PC-3 (cell line): ENCODE measurements around the gene RNU5B-1. TPM values are rescaled to one million over a fixed set of nuclear protein-coding genes. Genes with fewer than 3 reads are reported as not detected.

ENCODE experiments used
- ATAC-seq: fragments of 200-7000 bp; cut with Tn5 transposase; 2 replicates; pipeline ENCODE4 v1.9.1; 2020; ENCODE audit warnings: mild to moderate bottlenecking, moderate library complexity
- BruUV-seq: library from RNA; stranded (reverse); fragments of 400-500 nt; replicated peaks from 2 replicates; lab custom pipeline; 2021; lab: Mats Ljungman, UMichigan
- CTCF ChIA-PET: fragments of 300-600 bp; sonication (Branson Sonifier 250); formaldehyde crosslinking; loops from one replicate; lab custom pipeline; 2022; ENCODE audit warnings: antibody characterized with exemption; lab: Charles Lee
- POLR2A ChIA-PET: fragments of 300-600 bp; sonication (Branson Sonifier 250); formaldehyde crosslinking; loops from one replicate; lab custom pipeline; 2022; ENCODE audit warnings: antibody characterized with exemption; ENCODE audit not compliant: unreplicated experiment; lab: Charles Lee
- DNase-seq: peaks from one replicate; pipeline ENCODE4 v3.0.0-alpha.2; 2015
- H2AFZ ChIP-seq: fragments of 300-600 bp; sonication (generic); 2 replicates; pipeline ENCODE4 v1.6.0; 2016; ENCODE audit warnings: antibody characterized with exemption, low read length
- H3F3A ChIP-seq: fragments of 300-600 bp; sonication (generic); one replicate; pipeline ENCODE4 v1.6.0; 2017; ENCODE audit warnings: antibody characterized with exemption, low read length, control low read depth, mild to moderate bottlenecking; ENCODE audit not compliant: unreplicated experiment
- H3K27ac ChIP-seq: fragments of 300-600 bp; sonication (generic); 2 replicates; pipeline ENCODE4 v1.5.1; 2016; ENCODE audit warnings: mild to moderate bottlenecking, low read length
- H3K27me3 ChIP-seq: fragments of 300-600 bp; sonication (generic); 2 replicates; pipeline ENCODE4 v1.6.1; 2016; ENCODE audit warnings: low read length, mixed read lengths
- H3K36me3 ChIP-seq: fragments of 300-600 bp; sonication (generic); 2 replicates; pipeline ENCODE4 v1.6.1; 2016; ENCODE audit warnings: low read depth, mixed run types, low read length, mixed read lengths
- H3K4me1 ChIP-seq: fragments of 300-600 bp; sonication (generic); 2 replicates; pipeline ENCODE4 v1.5.1; 2016; ENCODE audit warnings: low read length; ENCODE audit not compliant: insufficient read depth
- H3K4me2 ChIP-seq: fragments of 300-600 bp; sonication (generic); 2 replicates; pipeline ENCODE4 v1.6.0; 2016; ENCODE audit warnings: low read length
- H3K4me3 ChIP-seq: fragments of 300-600 bp; sonication (generic); 2 replicates; pipeline ENCODE4 v1.5.1; 2016; ENCODE audit warnings: mild to moderate bottlenecking, low read length, mixed read lengths
- H3K79me2 ChIP-seq: fragments of 300-600 bp; sonication (generic); 2 replicates; pipeline ENCODE4 v1.6.1; 2017; ENCODE audit warnings: low read length, mixed read lengths
- H3K9ac ChIP-seq: fragments of 300-600 bp; sonication (generic); 2 replicates; pipeline ENCODE4 v1.6.0; 2016; ENCODE audit warnings: mild to moderate bottlenecking, low read length
- H3K9me2 ChIP-seq: fragments of 300-600 bp; sonication (generic); replicated peaks from 2 replicates; pipeline ENCODE4 v1.6.1; 2016; ENCODE audit warnings: mixed run types, low read length, mixed read lengths
- H3K9me3 ChIP-seq: fragments of 300-600 bp; sonication (generic); 2 replicates; pipeline ENCODE4 v1.6.1; 2016; ENCODE audit warnings: low read length, mixed read lengths
- H4K20me1 ChIP-seq: fragments of 300-600 bp; sonication (generic); 2 replicates; pipeline ENCODE4 v1.6.1; 2016; ENCODE audit warnings: low read length, mixed read lengths
- CTCF ChIP-seq: fragments of 300-600 bp; sonication (generic); conservative IDR thresholded peaks from 2 replicates; pipeline ENCODE4 v1.5.1; 2017; ENCODE audit warnings: antibody characterized with exemption, low read depth, mild to moderate bottlenecking, low read length
- EZH2 ChIP-seq: fragments of 300-600 bp; sonication (generic); IDR thresholded peaks from one replicate; pipeline ENCODE4 v1.6.1; 2017; ENCODE audit warnings: antibody characterized with exemption, mild to moderate bottlenecking, low read length; ENCODE audit not compliant: unreplicated experiment
- EZH2phosphoT487 ChIP-seq: fragments of 300-600 bp; sonication (generic); IDR thresholded peaks from 2 replicates; pipeline ENCODE4 v1.6.1; 2018; ENCODE audit warnings: mild to moderate bottlenecking, antibody characterized with exemption, low read length, borderline replicate concordance
- intact Hi-C: fragments of 100-400 bp; cut with micrococcal nuclease; formaldehyde crosslinking; loops from 2 replicates; pipeline ENCODE4 v1.9.0; 2023
- total RNA-seq: library from RNA; depleted of rRNA; stranded (reverse); fragments of >200 nt; gene quantifications from 2 replicates; pipeline ENCODE4 v1.2.3, GENCODE V29; 2014

Gene RNU5B-1
- total RNA-seq, 1 experiment from 2014 or later = not detected

GRCh38 chr15:65307978-65308377, 3.5 kb downstream of the RNU5B-1 start:
- CTCF ChIA-PET = no interaction called here
- no TSS peak for BruUV-seq
- no peak overlapping the region for H3K27ac ChIP-seq
- H2AFZ ChIP-seq = no peak overlapping the region
- no peak for TF ChIP-seq EZH2
- no peak for TF ChIP-seq CTCF
- TF ChIP-seq EZH2phosphoT487 = no peak
- H4K20me1 ChIP-seq = no peaks in the 10 kb centered on the region
- H3K79me2 ChIP-seq = no peaks in the 10 kb centered on the region
- H3K9me2 ChIP-seq = no peaks in the 10 kb centered on the region
- no peak overlapping the region for H3K4me2 ChIP-seq
- H3K9me3 ChIP-seq = no peaks in the 10 kb centered on the region
- no peak overlapping the region for H3K9ac ChIP-seq
- H3F3A ChIP-seq = peaks cover 4% of the 10 kb centered on the region
- no peaks in the 10 kb centered on the region for H3K27me3 ChIP-seq
- POLR2A ChIA-PET = no interaction called here
- no peaks in the 10 kb centered on the region for H3K36me3 ChIP-seq
- DNase-seq (no peak), ATAC-seq (no peak)
- intact Hi-C loops = no loop called here
- no peak overlapping the region for H3K4me3 ChIP-seq
- no peaks in the 10 kb centered on the region; the same call in 1 of the 2 replicates for H3K4me1 ChIP-seq

DNA sequence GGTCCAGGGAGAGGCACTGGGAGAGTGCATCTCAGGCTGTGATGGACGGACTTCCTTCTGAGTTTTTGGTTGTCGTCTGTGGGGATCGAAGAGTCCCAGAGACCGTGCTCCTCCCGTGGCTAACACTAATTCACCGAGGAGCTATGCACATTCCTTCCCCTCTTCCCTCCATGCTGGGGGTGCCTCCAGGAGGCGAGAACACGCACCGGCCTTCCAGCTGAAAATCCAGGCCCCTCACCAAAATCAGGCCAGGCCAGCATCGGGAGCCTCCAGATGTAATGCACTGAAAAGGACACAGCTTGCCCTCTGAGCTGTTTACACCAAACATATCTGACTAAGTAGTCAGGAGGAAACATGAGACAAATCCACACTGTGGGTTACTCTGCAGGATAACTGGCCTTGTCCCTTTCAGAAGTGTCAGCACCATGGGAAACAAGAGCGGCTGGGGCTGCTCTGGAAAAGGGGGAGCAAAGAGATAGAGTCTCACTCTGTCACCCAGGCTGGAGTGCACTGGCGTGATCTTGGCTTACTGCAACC, 5.5 kb downstream of the RNU5B-1 start:
- TF ChIP-seq EZH2 = no peak
- no peak for TF ChIP-seq EZH2phosphoT487
- no peak for TF ChIP-seq CTCF
- no peak for ATAC-seq
- H3K27me3 ChIP-seq = no peaks in the 10 kb centered on the region
- H3K79me2 ChIP-seq = no peaks in the 10 kb centered on the region
- no peak overlapping the region for H2AFZ ChIP-seq
- CTCF ChIA-PET = interaction anchor here (0.5 kb wide), 1 partner anchor 9 kb away, joined by 4 read pairs; no protein-coding TSS in a partner anchor
- no peak overlapping the region for H3K9ac ChIP-seq
- no peak for DNase-seq
- H3F3A ChIP-seq = peaks cover 4% of the 10 kb centered on the region
- no peak overlapping the region for H3K4me3 ChIP-seq
- H3K9me3 ChIP-seq = no peaks in the 10 kb centered on the region
- no peaks in the 10 kb centered on the region for H3K4me1 ChIP-seq
- intact Hi-C loops = no loop called here
- POLR2A ChIA-PET = interaction anchor here (0.6 kb wide), 1 partner anchor 14 kb away, joined by 3 read pairs; no protein-coding TSS in a partner anchor
- no TSS peak for BruUV-seq
- no peaks in the 10 kb centered on the region for H3K9me2 ChIP-seq
- H3K27ac ChIP-seq = no peak overlapping the region
- no peaks in the 10 kb centered on the region for H4K20me1 ChIP-seq
- H3K36me3 ChIP-seq = no peaks in the 10 kb centered on the region
- H3K4me2 ChIP-seq = no peak overlapping the region

DNA sequence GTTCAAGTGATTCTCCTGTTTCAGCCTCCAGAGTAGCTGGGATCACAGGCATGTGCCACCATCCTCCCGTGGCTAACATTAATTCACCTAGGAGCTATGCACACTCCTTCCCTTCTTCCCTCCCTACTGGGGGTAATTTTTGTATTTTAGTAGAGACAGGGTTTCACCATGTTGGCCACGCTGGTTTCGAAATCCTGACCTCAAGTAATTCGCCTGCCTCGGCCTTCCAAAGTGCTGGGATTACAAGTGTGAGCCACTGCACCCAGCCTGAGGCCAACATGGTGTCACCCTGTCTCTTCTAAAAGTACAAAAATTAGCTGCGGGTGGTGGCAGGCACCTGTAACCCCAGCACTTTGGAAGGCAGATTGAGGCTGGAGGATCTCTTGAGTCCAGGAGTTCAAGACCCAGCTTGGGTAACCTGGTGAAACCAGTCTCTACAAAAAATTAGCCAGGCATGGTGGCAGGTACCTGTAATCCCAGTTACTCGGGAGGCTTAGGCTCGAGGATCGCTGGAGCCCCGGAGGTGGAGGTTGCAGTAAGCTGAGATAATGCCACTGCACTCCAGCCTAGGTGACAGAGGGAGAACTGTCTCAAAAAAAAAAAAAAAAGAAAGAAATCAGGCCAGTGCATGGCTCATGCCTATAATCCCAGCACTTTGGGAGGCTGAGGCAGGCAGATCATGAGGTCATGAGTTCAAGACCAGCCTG, 6.1 kb downstream of the RNU5B-1 start:
- Histone ChIP-seq H4K20me1 (no peaks in the 10 kb centered on the region), H2AFZ (no peak overlapping the region), H3K4me1 (no peaks in the 10 kb centered on the region), H3F3A (peaks cover 4% of the 10 kb centered on the region), H3K27ac (no peak overlapping the region), H3K9me2 (no peaks in the 10 kb centered on the region), H3K27me3 (no peaks in the 10 kb centered on the region), H3K9me3 (no peaks in the 10 kb centered on the region), H3K9ac (no peak overlapping the region), H3K79me2 (no peaks in the 10 kb centered on the region), H3K36me3 (no peaks in the 10 kb centered on the region), H3K4me3 (no peak overlapping the region), H3K4me2 (no peak overlapping the region)
- POLR2A ChIA-PET = no interaction called here
- no TSS peak for BruUV-seq
- DNase-seq (no peak), ATAC-seq (no peak)
- intact Hi-C loops = no loop called here
- TF ChIP-seq EZH2phosphoT487 (no peak), CTCF (no peak), EZH2 (no peak)
- CTCF ChIA-PET = no interaction called here
